ENCODE data around the gene PRSS57.
"Not testable (repeated sequence)": the region's sequence is repeated elsewhere in the genome, so short reads cannot be mapped to it uniquely, and the experiment has no call there.

DNA sequence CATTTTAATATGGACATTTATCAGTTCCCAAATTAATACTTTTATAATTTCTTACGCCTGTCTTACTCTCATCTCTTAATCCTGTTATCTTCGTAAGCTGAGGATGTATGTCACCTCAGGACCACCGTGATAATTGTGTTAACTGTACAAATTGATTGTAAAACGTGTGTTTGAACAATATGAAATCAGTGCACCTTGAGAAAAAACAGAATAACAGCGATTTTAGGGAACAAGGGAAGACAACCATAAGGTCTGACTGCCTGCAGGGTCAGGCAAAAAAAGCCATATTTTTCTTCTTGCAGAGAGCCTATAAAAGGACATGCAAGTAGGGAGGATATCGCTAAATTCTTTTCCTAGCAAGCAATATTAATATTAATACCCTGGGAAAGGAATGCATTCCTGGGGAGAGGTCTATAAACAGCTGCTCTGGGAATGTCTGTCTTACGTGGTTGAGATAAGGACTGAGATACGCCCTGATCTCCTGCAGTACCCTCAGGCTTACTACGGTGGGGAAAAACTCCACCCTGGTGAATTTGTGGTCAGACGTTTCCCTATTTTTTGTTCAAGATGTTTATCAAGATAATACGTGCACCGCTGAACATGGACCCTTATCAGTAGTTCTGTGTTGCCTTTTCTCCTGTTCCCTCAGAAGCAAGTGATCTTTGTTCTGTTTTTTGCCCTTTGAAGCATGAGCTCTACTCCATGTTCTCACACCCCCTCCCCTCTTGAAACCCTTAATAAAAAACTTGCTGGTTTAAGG is 26.4 kb downstream of the PRSS57 start:
- TF ChIP-seq, protein P1, sequence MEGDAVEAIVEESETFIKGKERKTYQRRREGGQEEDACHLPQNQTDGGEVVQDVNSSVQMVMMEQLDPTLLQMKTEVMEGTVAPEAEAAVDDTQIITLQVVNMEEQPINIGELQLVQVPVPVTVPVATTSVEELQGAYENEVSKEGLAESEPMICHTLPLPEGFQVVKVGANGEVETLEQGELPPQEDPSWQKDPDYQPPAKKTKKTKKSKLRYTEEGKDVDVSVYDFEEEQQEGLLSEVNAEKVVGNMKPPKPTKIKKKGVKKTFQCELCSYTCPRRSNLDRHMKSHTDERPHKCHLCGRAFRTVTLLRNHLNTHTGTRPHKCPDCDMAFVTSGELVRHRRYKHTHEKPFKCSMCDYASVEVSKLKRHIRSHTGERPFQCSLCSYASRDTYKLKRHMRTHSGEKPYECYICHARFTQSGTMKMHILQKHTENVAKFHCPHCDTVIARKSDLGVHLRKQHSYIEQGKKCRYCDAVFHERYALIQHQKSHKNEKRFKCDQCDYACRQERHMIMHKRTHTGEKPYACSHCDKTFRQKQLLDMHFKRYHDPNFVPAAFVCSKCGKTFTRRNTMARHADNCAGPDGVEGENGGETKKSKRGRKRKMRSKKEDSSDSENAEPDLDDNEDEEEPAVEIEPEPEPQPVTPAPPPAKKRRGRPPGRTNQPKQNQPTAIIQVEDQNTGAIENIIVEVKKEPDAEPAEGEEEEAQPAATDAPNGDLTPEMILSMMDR (IDR thresholded peaks at IDR 0.05; ENCODE audit: control extremely low read depth in 1 of 3, insufficient read depth in 1 of 3, low read depth in 1 of 3, low read length in 3 of 3), result not testable (repeated sequence)
- not testable (repeated sequence) for TF ChIP-seq EZH2 (IDR thresholded peaks at IDR 0.05; ENCODE audit: low read depth, low read length, severe bottlenecking)

Data from H1 (cell line).